ENCODE results near the gene PPP1R37. TPM values are rescaled to one million over a fixed set of nuclear protein-coding genes. Genes with fewer than 3 reads are reported as not detected.

The PPP1R37 gene
- polyA plus RNA-seq, 1 experiment, result 16.1 TPM

DNA sequence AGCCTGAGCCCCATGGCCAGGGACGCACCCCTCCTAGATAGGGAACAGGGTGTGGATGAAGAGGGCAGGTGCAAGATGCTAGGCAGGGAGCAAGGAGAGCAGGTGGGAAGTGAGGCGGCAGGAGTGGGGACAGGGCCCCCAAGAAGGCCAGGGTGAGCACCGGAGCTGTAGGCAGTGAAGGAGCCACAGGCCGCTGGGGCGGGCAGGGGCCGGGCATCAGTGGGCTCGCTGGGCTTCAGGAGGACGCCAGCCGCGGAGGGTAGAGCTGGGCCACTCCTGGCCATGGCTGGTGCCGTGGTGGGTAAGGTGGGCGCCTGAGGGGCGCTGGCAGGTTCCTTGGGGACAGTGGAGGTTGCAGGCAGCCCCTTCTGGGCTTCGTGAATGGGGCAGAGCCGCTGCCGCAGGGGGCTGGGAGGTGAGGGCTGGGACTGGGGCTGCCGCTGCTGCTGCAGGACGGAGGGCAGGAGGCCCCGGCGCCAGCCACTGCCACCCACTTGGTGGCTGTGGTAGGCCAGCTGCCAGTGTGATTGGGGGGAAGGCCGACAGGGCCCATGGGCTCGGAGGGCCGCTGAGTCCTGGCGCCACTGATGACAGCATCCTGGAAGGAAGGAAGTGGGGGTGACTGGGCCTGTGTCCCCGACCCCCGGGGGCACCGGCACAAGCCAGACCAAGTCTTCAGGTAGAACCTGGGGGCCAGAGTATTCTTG, 65.7 kb downstream of the PPP1R37 start:
- H3K36me3 ChIP-seq (ENCODE audit: control insufficient read depth, insufficient read depth, low read length), result no peaks in the 10 kb centered on the region
- ChIA-PET CTCF (interaction anchor here (0.5 kb wide), 1 partner anchor 129 kb away, joined by 4 read pairs; no protein-coding TSS in a partner anchor), POLR2A (no interaction called here)
- no peak overlapping the region for H3K4me3 ChIP-seq (ENCODE audit: low read depth, low read length)
- TF ChIP-seq, protein P1, sequence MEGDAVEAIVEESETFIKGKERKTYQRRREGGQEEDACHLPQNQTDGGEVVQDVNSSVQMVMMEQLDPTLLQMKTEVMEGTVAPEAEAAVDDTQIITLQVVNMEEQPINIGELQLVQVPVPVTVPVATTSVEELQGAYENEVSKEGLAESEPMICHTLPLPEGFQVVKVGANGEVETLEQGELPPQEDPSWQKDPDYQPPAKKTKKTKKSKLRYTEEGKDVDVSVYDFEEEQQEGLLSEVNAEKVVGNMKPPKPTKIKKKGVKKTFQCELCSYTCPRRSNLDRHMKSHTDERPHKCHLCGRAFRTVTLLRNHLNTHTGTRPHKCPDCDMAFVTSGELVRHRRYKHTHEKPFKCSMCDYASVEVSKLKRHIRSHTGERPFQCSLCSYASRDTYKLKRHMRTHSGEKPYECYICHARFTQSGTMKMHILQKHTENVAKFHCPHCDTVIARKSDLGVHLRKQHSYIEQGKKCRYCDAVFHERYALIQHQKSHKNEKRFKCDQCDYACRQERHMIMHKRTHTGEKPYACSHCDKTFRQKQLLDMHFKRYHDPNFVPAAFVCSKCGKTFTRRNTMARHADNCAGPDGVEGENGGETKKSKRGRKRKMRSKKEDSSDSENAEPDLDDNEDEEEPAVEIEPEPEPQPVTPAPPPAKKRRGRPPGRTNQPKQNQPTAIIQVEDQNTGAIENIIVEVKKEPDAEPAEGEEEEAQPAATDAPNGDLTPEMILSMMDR (IDR thresholded peaks at IDR 0.05; ENCODE audit: insufficient read depth, low read depth, low read length), result no peak
- no peak for DNase-seq (ENCODE audit: low read depth)
- 0 out of 2 replicates have a peak, but pooled peaks cover 6% of the 10 kb centered on the region for H3K27me3 ChIP-seq (ENCODE audit: control insufficient read depth, insufficient read depth, low read length)

DNA sequence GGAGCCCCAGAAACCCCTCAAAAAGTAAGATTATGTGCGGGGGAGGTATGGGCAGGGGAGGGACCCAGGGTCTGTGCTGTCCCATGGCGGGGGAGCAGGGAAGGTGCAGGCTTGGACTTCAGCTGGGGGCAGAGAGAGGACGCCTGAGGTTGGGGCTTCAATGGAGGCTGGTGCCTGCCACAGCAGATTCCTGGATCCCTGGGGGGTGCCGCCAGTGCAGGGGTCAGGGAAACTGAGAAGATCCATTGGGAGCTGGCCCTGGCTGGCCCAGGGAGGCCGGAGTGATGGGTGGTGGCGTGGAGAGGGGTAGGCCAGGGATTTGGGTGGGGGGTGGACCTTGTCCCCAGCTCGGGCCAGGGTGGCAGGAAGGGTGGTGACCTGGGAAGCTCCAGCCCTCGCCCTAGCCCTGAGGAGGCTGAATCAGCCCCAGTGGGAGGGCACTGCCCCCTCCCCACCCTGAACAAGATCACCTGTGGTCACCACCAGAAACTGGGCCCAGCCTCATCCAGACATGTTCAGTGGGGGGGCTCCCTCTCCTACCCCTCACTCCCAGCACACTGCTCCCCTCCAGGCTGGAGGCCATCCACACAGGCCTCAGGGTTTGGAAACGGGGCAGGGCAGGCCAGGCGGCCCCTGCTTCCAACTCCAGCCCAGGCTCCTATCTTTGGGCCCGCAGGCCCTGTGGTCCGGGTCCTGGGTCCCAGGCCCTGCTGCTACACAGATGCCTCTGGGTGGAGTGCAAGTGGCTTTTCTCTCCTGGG, 66.4 kb downstream of the PPP1R37 start:
- Histone ChIP-seq H3K36me3 (ENCODE audit: control insufficient read depth, insufficient read depth, low read length) (no peaks in the 10 kb centered on the region), H3K27me3 (ENCODE audit: control insufficient read depth, insufficient read depth, low read length) (0 out of 2 replicates have a peak, but pooled peaks cover 6% of the 10 kb centered on the region), H3K4me3 (ENCODE audit: low read depth, low read length) (no peak overlapping the region)
- no peak for DNase-seq (ENCODE audit: low read depth)
- TF ChIP-seq, protein P1 (IDR thresholded peaks at IDR 0.05; ENCODE audit: insufficient read depth, low read depth, low read length), result no peak
- CTCF ChIA-PET, result interaction anchor here (0.7 kb wide), 1 partner anchor 32 kb away, joined by 3 read pairs; no protein-coding TSS in a partner anchor
- POLR2A ChIA-PET, result no interaction called here

DNA sequence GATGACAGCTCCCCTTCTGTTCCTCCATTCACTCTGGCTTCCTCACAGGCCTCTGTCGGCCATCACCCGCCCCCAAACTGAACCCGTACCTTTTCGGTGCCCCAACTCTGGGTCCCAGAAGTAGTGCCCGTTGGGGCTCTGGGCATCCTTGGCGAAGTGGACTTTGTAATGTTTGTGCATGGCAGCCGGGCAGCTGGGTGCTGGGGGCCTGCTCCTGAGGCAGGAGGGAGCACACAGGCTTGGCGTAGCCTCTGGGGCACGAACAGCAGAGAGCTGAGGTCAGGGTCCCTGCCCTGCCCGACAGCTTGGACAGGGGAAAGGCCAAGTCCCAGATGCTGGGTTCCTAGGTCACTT, 67.0 kb downstream of the PPP1R37 start:
- Histone ChIP-seq H3K27me3 (ENCODE audit: control insufficient read depth, insufficient read depth, low read length) (0 out of 2 replicates have a peak, but pooled peaks cover 6% of the 10 kb centered on the region), H3K4me3 (ENCODE audit: low read depth, low read length) (no peak overlapping the region), H3K36me3 (ENCODE audit: control insufficient read depth, insufficient read depth, low read length) (no peaks in the 10 kb centered on the region)
- POLR2A ChIA-PET, result no interaction called here
- TF ChIP-seq, protein P1 (IDR thresholded peaks at IDR 0.05; ENCODE audit: insufficient read depth, low read depth, low read length), result no peak
- CTCF ChIA-PET, result interaction anchor here (0.7 kb wide), 1 partner anchor 33 kb away, joined by 3 read pairs; no protein-coding TSS in a partner anchor
- no peak for DNase-seq (ENCODE audit: low read depth)

DNA sequence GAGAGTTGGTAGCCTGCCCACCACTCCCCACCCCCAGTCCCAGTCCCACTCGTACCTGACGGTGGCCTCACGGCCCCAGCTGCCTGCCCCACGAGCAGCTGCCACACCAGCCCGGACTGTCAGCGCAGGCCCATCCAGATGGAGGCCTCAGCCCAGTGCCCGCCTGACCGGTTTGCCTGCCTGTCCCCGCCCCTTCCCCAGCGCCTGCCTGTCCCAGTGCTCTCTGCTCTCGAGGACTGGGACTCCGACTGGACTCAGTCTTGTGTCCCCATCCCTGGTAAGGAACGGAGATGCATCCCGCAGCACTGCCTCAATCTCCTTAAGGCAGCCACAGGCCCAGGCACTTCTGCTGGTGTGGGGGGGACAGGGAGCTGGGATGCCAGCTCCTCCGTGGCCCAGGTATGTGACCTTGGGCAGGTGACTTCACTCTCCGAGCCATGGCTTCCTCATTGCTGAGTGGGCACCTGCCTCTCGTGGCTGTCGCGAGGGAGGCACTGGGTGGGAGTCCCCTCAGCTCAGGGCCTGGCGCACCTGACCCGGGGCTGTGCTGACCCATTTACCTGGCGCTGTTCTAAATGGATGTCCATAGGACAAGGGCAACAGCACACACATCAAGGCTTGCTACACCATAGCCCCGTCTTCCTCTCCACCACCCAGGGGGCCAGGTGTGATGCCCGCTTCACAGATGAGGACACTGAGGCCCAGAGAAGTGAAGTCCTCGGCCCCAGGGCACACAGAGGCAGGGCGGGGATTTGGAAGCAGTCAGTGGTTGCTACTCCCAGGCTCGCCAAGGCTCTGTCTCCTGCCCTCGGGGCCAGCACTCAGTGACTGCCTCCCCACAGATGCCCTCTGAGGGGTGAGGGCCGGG, 68.1 kb downstream of the PPP1R37 start, which contains the start of gene NKPD1:
Gene NKPD1 (minus strand): TSS at position 113 of the 868 bp plus-strand sequence. CDS start 832 bp downstream, outside the sequence.
- TF ChIP-seq, protein P1 (IDR thresholded peaks at IDR 0.05; ENCODE audit: insufficient read depth, low read depth, low read length), result no peak
- Histone ChIP-seq H3K4me3 (ENCODE audit: low read depth, low read length) (no peak within 1 kb of the TSS), H3K36me3 (ENCODE audit: control insufficient read depth, insufficient read depth, low read length) (no peaks in the 10 kb centered on the region), H3K27me3 (ENCODE audit: control insufficient read depth, insufficient read depth, low read length) (0 out of 2 replicates have a peak, but pooled peaks cover 6% of the 10 kb centered on the region)
- DNase-seq (ENCODE audit: low read depth), result no peak
- CTCF ChIA-PET, result interaction anchor here (0.7 to 1.0 kb wide), 3 partner anchors 9 to 17 kb away, joined by 3 read pairs; partner anchors contain the start of genes BLOC1S3 and TRAPPC6A
- POLR2A ChIA-PET, result no interaction called here

Data from BJ (cell line).